GM12875 (cell line): ENCODE measurements around the gene ERVK3-1.
A peak's percentile ranks its signal among the peaks of the same experiment; 100 is the strongest.

Source experiments
- H3K4me3 ChIP-seq: one replicate; pipeline ENCODE4 v1.5.1; 2011; ENCODE audit warnings: low read depth, low read length, control low read depth
- CTCF ChIP-seq: IDR thresholded peaks from 2 replicates; pipeline ENCODE4 v1.5.1; 2011; ENCODE audit warnings: low read depth, mild to moderate bottlenecking, control low read depth, inconsistent platforms, low read length, moderate library complexity, borderline replicate concordance; ENCODE audit not compliant: insufficient read depth

ERVK3-1 gene

DNA sequence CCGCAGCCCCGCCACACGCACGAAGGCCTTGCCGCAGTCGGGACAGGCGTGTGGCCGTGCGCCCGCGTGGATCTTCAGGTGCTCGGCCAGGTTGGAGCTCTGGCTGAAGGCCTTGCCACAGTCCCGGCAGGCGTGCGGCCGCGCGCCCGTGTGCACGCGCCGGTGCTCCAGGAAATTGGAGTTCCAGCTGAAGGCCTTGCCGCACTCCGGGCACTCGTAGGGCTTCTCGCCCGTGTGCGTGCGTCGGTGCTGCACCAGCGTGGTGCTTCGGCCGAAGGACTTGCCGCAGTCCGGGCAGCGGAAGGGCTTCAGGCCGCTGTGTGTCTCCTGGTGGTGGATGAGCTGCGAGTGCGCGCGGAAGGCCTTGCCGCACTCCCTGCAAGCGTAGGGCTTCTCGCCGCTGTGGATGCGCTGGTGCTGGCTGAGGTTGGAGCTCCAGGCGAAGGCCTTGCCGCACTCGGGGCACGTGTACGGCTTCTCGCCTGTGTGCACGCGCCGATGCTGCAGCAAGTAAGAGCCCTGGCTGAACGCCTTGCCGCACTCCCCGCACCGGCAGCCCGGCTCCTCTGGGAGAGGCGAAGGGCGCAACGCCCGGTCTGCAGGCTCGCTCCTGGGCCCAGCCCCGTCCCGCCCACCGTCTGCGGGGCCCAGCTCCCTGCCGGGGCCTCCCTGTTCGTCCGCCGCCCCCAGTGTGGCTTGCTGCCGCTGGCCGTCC, 51.7 kb downstream of the ERVK3-1 start:
- H3K4me3 ChIP-seq: no peak overlapping the region
- no peak for TF ChIP-seq CTCF

DNA sequence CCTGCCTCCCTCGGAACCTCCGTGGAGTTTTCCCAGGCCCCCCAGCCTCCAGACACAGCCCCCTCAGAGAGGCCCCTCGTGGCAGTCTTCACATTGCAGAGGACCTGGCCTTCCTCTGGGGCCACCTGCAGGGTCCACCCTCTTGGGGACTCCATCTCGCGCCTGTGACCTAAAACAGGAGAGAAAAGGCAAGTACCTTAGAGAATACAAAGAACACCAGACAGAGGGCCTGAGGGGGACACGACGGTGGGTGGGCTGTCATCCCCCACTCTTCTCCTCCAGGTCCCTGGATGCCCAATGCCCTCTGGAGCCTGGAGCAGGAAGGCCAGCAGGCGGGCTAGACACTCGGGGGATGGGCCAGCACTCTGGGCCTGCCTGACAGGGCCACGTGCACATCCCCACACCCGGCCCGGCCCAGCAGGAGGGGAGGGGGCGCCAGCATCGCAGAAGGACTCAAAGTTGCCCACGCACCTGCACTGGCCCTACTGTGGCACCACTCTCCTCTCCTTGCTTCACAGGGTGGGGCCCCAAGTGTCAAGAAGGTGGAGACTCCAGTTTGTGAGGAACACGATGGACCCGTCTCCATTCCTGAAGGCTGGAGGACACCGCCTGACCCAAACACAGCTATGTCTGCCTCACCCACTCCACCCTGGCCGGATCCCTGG, 52.4 kb downstream of the ERVK3-1 start:
- H3K4me3 ChIP-seq: no peak overlapping the region
- no peak for TF ChIP-seq CTCF

DNA sequence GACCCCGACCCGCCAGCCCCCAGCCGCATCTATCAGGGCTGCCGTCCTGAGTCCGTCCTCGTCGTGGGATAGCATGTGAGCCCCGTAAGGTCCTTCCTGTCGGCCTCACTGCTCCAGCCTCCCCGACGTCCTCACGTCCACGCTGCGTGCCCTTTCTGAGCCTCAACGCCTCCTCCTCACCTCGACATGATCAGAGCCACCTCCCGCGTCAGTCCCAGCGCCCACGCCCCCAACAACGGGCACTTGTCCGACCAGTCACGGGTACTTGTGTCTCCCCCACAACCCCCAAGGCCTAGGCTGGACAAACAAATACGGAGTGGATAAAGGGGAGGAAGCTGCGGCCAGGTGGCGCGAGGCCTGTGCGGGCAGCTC, 56.7 kb downstream of the ERVK3-1 start:
- TF ChIP-seq CTCF: no peak

GRCh38 chr19:58362272-58362994, 57.3 kb downstream of the ERVK3-1 start, which contains the start of gene ZNF497:
TSS of gene ZNF497 (minus strand) at chr19:58362751. CDS start at chr19:58357635, 5,116 bp downstream.
- no peak for TF ChIP-seq CTCF
- peak within 1 kb of the TSS; percentile 68 for H3K4me3 ChIP-seq

More for the DNA sequence above, 56.7 kb downstream of the ERVK3-1 start:
- H3K4me3 ChIP-seq: peak overlapping the region; percentile 68

GRCh38 chr19:58364146-58364545, 59.0 kb downstream of the ERVK3-1 start:
- H3K4me3 ChIP-seq: no peak overlapping the region
- TF ChIP-seq CTCF: no peak
